Measurements from ENCODE around the gene FCGR3A. TPM values are rescaled to one million over a fixed set of nuclear protein-coding genes. Genes with fewer than 3 reads are reported as not detected.
"Not testable (repeated sequence)": the region's sequence is repeated elsewhere in the genome, so short reads cannot be mapped to it uniquely, and the experiment has no call there.

Gene FCGR3A
- total RNA-seq: 10 to 100 TPM in 2 of 4 donors, 1 to 10 TPM in 2; 2.2 to 16.2 (median 6.7) TPM

DNA sequence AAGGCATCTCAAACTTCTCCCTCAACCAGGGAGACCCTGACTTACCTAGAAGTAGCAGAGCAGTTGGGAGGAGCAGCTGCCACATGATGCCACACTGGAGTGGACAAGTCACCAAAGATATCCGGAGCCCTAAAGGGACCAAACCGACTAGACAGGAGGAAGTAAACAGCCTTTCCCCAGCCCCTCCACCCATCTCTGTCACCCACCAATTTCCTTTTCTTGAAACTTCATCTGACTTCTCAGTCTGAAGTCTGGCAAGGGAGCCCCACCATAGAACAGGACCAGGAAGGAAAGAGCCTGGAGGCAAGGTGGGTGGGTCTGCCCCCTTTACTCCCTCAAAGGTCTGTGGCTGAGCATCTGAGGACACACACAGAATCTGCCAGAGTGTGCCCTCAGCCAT, at the start of gene FCGR3A:
Gene FCGR3A (minus strand): TSS at position 167 of the 400 bp plus-strand sequence. CDS start 82 bp downstream, at position 85.
- no peak for DNase-seq
- Histone ChIP-seq H3K27ac (no peak within 1 kb of the TSS), H3K36me3 (no peaks in the 10 kb centered on the region), H3K9me3 (no peaks in the 10 kb centered on the region), H3K27me3 (no peaks in the 10 kb centered on the region), H3K4me1 (no peaks in the 10 kb centered on the region), H3K4me3 (no peak within 1 kb of the TSS)
- intact Hi-C loops (cut with DNase I; ENCODE audit: low total_unique reads): no loop called here
- TF ChIP-seq, protein P1, sequence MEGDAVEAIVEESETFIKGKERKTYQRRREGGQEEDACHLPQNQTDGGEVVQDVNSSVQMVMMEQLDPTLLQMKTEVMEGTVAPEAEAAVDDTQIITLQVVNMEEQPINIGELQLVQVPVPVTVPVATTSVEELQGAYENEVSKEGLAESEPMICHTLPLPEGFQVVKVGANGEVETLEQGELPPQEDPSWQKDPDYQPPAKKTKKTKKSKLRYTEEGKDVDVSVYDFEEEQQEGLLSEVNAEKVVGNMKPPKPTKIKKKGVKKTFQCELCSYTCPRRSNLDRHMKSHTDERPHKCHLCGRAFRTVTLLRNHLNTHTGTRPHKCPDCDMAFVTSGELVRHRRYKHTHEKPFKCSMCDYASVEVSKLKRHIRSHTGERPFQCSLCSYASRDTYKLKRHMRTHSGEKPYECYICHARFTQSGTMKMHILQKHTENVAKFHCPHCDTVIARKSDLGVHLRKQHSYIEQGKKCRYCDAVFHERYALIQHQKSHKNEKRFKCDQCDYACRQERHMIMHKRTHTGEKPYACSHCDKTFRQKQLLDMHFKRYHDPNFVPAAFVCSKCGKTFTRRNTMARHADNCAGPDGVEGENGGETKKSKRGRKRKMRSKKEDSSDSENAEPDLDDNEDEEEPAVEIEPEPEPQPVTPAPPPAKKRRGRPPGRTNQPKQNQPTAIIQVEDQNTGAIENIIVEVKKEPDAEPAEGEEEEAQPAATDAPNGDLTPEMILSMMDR (IDR thresholded peaks at IDR 0.05): no peak
- TF ChIP-seq POLR2A (IDR thresholded peaks at IDR 0.05): no peak

DNA sequence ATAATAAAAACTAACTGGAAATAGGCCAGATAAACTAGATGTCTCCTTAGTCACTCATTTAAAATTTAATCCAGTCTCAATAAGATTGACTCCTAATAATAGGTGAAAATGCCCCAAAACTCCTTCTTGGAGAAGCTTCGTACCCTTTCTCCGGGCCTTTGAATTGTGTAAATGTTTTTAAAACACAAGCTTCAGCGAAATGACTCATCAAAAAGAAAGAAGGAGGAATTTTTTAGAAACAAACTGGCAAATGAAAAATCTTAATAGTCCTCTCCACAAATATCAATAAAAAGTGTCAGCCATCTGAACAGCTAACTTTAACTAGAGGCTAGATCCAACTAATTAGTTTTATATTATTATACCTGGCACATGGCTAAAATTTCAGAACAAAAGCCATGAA, 47.5 kb upstream of the FCGR3A start:
- H3K4me1 ChIP-seq; intact Hi-C loops (cut with DNase I; ENCODE audit: low total_unique reads); H3K9me3 ChIP-seq; H3K27me3 ChIP-seq; H3K36me3 ChIP-seq; H3K4me3 ChIP-seq; DNase-seq; H3K27ac ChIP-seq: not testable (repeated sequence)

DNA sequence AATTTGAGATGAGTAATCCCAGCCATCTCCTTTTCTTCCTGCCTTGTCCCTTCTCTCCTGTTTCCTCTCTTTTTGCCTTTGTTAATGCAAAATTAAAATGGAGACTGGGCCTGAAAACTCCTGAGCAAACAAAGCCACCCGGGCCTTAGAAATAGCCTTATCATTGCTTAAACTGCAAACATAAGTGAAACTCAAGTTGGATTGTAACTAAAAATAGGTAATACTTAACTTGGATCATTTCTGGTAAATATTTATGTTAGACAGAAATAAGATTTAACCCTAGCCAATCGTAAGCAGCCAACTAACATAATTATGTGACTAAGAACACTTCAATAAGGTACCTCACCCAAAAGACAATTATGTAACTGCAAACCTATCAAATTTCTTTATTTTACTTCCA, 46.0 kb upstream of the FCGR3A start:
- intact Hi-C loops (cut with DNase I; ENCODE audit: low total_unique reads); H3K9me3 ChIP-seq; H3K27me3 ChIP-seq; H3K36me3 ChIP-seq; H3K27ac ChIP-seq; H3K4me1 ChIP-seq; H3K4me3 ChIP-seq; DNase-seq: not testable (repeated sequence)

DNA sequence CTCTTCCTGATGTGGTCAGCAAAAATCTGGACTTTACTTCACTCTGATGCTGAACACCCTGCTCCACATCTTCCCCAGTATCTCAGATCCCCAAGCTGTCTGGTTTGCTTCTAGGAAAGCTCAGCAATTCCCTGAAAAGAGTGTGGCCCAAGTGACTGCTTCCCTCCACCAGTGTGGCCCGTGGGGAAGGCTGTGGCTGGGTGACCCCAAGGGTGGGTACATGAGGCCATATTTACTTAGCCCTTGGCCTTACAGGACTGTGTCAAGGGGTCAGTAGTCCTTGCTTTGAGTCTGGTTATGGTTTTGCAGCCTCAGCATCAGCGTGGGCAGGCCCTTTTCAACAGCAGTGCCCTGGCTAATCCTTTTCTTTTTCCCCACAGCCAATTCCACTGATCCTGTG, 45.6 kb upstream of the FCGR3A start:
- intact Hi-C loops (cut with DNase I; ENCODE audit: low total_unique reads); H3K4me3 ChIP-seq; DNase-seq; H3K36me3 ChIP-seq; H3K9me3 ChIP-seq; H3K27ac ChIP-seq; H3K4me1 ChIP-seq; H3K27me3 ChIP-seq: not testable (repeated sequence)

DNA sequence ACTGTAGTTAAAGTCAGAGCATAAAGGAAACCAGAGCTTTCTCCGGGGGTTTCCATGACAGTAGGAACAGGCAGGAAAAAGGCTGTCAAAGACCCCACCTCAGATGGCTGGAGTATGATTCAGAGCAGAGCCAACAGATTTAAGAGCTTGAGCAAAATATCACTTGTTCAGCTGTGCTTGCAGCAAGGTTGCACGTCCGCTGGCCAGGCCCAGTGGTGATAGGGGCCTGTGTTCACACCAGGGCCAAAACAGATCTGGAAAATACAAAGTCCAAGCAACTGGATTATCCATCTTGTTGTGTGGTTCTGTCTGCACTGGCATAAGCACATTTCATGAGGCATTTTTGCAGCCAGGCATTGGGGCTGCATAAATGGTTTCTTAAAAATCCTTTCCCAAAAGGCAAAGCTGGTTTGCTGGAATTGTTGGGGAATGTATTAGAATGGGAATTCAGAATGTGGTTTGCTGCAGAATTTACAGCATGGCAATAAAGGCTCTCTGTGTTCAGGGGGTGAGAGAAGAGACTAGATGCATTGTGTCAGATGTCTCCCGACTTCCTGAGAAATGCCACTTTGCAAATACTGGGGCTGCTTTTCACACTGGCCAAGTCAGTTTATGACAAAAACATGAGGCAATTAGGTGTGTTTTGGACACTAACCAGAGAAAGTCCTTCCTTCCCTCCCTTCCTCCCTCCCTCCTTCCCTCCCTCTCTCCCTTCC, 44.8 kb upstream of the FCGR3A start:
- intact Hi-C loops (cut with DNase I; ENCODE audit: low total_unique reads); H3K4me3 ChIP-seq; H3K9me3 ChIP-seq; H3K27ac ChIP-seq; H3K36me3 ChIP-seq; H3K4me1 ChIP-seq; DNase-seq; H3K27me3 ChIP-seq: not testable (repeated sequence)

DNA sequence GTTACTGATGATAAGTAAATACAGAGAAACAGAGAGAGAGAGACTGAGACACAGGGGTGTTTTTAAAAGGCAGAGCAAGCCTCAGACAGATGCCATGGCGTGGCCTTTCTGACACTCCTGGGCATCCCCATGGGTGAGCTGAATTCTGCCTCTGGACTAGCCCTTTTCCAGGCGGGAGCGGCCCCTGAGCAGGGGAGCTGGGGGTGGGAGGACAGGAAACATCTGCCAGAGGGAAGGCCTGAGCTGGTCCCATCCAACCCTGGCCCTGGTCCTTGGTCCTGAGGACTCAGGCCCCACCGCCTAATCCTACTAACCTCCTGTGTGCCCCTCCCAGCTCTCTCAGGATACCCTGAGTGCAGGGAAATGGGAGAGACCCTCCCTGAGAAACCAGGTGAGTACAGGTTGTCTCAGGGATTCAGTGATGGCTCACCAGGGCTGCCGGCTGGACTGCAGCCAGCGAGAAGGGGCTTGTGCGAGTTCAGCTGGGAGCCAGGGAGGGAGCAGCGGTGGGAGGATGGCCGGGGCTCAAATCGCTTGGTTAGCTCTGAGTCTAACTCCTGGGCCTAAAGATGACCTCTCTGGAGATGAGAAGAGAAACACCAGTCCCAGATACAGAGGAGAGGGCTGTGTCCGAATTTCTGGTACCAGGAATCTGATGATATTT, 43.6 kb upstream of the FCGR3A start:
- DNase-seq; intact Hi-C loops (cut with DNase I; ENCODE audit: low total_unique reads); H3K9me3 ChIP-seq; H3K36me3 ChIP-seq; H3K27me3 ChIP-seq; H3K27ac ChIP-seq; H3K4me1 ChIP-seq; H3K4me3 ChIP-seq: not testable (repeated sequence)

DNA sequence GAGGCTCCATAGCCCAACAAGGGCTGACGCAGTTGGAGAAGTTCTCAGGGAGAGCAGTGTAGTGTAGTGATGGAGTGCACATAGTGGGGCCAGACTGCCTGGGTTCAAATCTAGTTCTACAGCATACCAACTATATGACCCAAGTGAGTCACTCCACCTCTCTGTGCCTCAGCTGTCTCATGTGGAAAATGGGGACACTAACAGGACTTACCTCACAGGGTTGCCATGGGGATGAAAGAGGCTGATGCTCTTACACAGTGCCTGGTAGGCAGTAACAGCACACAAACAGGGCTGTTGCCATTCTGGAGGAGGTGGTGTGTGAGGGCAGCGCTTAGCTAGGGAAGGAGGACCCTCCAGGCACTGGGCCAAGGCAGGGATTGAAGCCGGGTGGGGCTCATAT, 43.0 kb upstream of the FCGR3A start:
- H3K36me3 ChIP-seq; H3K27ac ChIP-seq; H3K9me3 ChIP-seq; DNase-seq; H3K27me3 ChIP-seq; intact Hi-C loops (cut with DNase I; ENCODE audit: low total_unique reads); H3K4me3 ChIP-seq; H3K4me1 ChIP-seq: not testable (repeated sequence)

DNA sequence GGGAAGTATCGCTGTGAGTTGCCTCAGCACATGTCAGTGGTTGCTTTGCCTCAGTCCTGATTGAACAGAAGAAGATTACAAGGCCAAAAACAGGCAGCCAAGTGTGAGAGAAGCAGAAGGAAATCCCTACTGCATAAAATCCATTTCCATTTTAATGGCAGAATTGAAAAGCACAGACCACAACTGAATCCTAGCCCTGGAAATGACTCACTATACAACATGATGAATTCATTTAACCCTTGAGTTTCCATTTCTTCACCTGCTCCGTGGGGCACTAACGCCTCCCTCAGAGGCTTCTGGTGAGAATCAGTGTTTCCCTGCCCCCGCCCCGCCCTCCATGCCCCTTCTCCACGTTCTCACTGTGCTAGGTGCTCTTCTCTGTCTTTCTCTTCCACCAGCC, 40.3 kb upstream of the FCGR3A start:
- DNase-seq; intact Hi-C loops (cut with DNase I; ENCODE audit: low total_unique reads); H3K9me3 ChIP-seq; H3K4me1 ChIP-seq; H3K36me3 ChIP-seq; H3K27ac ChIP-seq; H3K27me3 ChIP-seq; H3K4me3 ChIP-seq: not testable (repeated sequence)

DNA sequence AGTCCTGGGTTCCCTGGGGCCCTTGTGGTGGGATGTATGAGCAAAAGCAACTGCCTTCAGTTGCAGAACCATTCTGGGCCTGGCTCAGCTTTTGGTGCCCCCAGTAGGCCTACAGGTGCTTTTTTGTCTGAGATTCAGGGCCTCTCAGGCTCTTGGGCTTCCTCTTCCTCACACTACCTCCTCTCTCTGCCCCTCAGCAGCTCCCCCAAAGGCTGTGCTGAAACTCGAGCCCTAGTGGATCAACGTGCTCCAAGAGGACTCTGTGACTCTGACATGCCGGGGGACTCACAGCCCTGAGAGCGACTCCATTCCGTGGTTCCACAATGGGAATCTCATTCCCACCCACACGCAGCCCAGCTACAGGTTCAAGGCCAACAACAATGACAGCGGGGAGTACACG, 39.7 kb upstream of the FCGR3A start:
- H3K4me3 ChIP-seq; H3K4me1 ChIP-seq; H3K27me3 ChIP-seq; intact Hi-C loops (cut with DNase I; ENCODE audit: low total_unique reads); H3K36me3 ChIP-seq; DNase-seq; H3K9me3 ChIP-seq; H3K27ac ChIP-seq: not testable (repeated sequence)

DNA sequence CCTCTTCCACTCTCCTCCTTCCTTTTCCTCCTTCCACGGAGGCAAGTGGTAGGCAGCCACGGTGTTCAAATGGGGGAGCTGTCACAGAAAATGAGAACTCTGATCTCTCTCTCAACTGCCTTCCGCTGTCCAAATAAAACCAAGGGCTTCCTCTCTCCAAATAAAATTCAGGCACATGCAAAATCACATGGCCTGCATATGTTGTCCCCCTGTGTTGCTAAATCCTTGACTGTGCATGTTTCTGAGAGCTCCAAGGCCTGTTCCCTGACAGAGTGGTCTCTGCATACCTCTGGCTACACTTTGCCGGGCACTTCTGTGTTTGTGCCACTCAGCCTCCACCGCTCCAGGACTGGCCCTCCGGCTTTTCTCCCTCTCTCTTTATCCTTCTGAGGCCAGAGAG, 39.0 kb upstream of the FCGR3A start:
- H3K27ac ChIP-seq; H3K4me3 ChIP-seq; H3K27me3 ChIP-seq; H3K9me3 ChIP-seq; intact Hi-C loops (cut with DNase I; ENCODE audit: low total_unique reads); H3K36me3 ChIP-seq; H3K4me1 ChIP-seq; DNase-seq: not testable (repeated sequence)

DNA sequence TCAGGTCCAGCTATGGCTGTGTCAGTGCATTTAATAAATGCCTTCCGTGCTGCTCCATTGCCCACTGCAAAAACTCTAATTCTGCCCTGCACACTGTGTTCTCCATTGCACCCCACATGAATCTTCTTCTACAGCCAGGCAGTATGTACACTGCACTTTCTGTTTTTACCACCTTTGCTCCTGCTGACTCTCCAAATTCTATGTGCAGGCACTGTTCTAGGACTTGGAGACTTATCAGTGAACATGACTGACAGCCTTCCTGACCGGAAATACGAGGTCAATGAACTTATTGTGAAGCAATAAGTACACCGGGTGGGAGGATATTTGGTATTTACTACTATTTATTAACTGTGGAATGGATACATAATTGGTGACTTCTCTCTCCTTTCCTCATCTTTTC, 33.3 kb upstream of the FCGR3A start:
- H3K4me1 ChIP-seq; DNase-seq; H3K4me3 ChIP-seq; H3K27ac ChIP-seq; H3K27me3 ChIP-seq; H3K9me3 ChIP-seq; H3K36me3 ChIP-seq; intact Hi-C loops (cut with DNase I; ENCODE audit: low total_unique reads): not testable (repeated sequence)

DNA sequence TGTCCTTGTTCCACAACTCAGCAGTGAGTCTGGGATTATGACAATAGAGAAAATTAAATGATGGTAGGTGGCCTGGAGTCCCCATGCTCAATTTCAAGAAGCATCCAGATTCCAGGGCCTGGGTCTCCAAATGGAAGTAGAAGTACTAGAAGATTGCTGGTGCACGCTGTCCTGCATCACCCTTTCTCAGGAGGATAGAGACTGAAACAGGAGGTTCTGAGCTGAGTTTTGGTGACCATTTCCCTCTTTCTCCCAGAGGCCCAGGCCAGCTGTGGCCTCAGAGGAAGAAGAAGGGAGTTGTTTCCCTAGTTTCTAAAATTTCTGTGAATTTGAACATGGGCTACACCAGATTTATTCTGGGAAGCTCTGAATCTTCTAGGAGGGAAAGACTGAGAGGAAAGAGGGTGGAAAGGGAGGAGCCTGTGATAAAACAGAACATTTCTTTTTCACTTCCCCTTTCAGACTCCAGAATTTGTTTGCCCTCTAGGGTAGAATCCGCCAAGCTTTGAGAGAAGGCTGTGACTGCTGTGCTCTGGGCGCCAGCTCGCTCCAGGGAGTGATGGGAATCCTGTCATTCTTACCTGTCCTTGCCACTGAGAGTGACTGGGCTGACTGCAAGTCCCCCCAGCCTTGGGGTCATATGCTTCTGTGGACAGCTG, 31.4 kb upstream of the FCGR3A start:
- DNase-seq; H3K4me3 ChIP-seq; H3K9me3 ChIP-seq; intact Hi-C loops (cut with DNase I; ENCODE audit: low total_unique reads); H3K27me3 ChIP-seq; H3K36me3 ChIP-seq; H3K27ac ChIP-seq; H3K4me1 ChIP-seq: not testable (repeated sequence)
